Stimulated activated CD4-positive, alpha-beta T cell treated with anti-CD3 and anti-CD28 coated beads, Interleukin-1b, Interleukin-23, amount 100 ng/mL, for 48 hours (primary cell): ENCODE measurements around the gene C10orf62.
"Not testable (repeated sequence)": the region's sequence is repeated elsewhere in the genome, so short reads cannot be mapped to it uniquely, and the experiment has no call there.

Experiments
- DNase-seq: peaks from one replicate; pipeline ENCODE4 v3.0.0-alpha.2; 2020

The C10orf62 gene

DNA sequence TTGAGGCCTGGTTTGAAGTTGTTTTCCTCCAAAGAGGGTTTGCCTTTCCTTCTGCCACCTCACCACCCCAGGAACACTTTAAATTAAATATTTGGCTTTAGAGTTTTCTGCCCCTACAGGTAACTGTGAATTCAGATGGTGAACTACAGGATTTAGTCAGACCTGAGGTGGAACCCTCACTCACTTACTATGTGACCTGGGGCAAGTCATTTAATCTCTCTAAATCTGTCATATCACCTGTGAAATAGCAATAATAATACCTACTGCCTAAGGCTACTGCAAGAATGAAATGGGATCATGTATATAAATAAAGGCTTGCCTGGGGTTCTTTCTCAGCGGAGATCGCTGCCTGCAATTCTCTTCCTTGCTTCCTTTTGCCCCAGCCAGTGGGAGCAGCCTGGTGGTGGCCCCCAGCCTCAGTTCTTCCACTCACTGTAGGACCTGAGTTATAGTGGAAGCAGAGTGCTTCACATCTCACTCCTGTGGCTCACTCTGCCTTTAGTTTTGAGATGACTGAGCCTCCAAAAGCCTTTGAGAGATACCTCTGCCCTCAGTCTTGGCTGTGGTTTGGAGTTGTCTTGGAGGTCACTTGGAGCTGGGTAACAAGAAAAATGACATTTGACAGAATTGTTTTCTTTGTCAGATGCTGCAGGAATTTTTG, 23.1 kb upstream of the C10orf62 start:
- DNase-seq = peak; percentile 24

DNA sequence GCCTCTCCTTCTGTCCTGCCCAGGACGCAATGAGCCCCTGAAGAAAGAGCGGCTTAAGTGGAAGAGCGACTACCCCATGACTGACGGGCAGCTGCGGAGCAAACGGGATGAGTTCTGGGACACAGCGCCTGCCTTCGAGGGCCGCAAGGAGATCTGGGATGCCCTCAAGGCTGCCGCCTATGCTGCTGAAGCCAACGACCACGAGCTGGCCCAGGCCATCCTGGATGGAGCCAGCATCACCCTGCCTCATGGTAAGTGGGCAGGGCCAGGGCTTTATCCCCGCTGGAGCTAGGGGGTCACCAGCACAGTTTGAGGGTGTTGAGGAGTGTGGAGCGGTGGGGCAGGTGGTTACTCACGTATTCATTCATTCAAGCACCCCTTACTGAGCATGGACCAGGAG, 21.6 kb upstream of the C10orf62 start:
- no peak for DNase-seq

DNA sequence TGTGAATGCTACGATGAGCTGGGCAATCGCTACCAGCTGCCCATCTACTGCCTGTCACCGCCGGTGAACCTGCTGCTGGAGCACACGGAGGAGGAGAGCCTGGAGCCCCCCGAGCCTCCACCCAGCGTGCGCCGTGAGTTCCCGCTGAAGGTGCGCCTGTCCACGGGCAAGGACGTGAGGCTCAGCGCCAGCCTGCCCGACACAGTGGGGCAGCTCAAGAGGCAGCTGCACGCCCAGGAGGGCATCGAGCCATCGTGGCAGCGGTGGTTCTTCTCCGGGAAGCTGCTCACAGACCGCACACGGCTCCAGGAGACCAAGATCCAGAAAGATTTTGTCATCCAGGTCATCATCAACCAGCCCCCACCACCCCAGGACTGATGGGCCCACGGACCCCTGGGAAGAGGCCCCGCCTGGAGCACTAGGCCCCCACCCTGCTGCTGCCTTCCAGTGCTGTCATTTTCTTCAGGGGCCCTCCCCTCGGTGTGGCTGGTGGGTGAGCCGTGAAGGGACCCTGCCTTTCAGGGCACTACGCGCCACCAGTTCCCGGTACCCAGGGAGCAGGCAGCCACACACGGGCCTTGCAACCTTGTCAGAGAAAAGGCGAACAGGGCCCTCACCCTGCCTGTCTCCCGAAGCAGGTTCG, 19.3 kb upstream of the C10orf62 start:
- no peak for DNase-seq

DNA sequence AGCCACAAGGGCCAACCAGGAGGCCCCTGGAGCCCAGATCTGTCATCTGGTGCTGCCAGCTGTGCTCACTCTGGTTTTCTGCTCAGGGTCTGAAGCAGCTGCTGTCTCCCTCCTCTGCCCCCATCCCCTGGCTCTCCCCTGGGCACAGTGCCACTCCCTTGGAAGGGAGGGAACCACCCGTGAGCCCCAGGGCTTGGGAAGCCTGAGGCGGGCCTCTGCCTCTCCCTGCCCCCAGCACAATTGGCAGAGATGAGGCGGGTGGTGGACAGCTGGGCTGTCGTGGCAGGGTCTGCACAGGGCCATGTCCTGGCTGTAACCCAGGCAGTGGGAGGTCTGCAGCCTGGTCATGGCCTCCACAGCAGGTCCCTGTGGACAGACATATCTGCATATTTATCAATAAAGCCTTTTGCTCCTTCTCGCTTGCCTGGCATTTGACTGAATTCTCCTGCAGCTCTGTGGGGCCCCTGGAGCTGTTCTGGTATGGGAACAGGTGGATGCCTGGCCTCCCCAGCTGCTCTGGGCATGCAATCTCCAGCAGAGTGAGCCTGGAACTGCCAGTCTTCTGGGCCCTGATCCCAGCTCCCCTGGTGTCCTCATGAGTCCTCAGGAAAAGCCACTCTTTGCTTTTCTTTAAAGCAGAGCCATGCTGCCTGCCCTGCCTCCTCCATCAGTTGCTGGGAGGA, 18.6 kb upstream of the C10orf62 start:
- DNase-seq = no peak

DNA sequence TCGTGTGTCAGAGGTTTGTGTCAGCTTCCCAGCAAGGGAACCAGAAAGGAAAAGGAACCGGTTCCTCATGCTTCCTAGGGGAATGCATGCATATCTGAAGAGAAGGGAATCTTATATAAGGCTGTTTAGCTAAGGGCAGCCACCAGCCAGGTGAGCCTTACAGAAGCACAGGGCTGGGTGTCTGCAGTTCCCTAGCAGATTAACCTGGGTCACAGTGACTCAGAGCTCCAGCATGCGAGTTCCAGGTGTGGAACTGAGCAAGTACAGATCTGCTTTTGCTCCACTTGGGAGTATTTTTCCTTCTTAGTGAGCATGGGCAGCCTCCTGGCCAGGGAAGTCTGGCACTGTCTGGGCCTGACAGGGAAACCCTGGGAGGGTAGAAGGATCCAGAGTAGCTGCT, 17.9 kb upstream of the C10orf62 start:
- DNase-seq = no peak

DNA sequence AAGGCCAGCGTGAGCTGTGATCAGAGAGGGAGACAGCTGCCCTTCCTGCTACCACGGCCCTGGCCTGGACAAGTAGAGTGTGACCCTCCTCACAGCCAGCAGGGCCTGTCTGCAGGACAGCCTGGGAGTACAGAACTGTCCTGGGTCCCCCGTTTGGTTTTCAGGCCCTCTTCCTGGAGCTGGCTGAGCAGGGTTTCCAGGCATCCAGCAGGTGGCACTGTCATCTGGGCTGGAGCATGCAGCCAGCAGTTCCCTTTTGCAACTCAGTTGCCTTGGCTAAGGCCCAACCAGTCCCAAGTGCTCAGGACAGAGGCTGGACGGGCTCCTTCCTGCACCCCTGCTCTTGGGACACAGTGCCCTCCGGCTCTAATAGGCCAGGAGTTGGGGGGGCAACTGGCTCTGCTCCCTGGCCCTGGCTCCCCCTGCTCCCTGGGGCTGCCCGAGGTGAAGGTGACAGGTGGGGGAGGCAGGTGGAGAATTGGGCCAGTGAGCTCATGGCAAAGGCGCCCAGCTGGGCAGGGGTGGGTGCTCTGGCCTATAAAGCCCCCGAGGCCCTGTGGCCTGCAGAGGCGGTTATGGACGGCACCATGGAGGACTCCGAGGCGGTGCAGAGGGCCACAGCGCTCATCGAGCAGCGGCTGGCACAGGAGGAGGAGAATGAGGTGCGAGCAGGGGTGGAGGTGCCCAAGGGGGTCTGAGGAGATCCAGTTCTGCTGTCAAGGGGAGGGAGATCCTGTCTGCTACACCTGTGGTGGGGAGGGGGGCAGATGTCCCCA, 17.1 kb upstream of the C10orf62 start, which contains the start of gene ANKRD2:
Gene ANKRD2 (plus strand): TSS at position 566 of the 776 bp plus-strand sequence. CDS start 10 bp downstream, at position 576.
- peak; percentile 60 for DNase-seq

DNA sequence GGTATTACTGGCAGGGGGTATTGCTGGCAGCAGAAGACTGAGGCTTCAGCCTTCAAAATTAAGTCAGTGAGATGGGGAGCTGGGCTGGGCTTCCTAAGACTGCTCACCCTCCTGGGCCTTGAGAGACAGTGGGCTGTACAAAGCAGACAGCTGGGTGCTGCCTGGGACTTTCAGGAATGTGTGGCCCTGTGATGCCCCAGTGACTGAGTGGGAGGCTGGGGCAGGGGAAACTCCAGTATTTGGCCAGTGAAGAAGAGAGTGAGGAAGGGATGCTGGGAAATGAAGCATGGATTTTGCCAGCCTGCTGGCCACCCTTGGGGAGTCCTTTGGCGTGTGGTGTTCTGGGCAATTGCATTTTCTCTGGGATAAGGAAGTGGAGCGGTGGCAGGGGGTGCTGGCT, 16.5 kb upstream of the C10orf62 start:
- no peak for DNase-seq

DNA sequence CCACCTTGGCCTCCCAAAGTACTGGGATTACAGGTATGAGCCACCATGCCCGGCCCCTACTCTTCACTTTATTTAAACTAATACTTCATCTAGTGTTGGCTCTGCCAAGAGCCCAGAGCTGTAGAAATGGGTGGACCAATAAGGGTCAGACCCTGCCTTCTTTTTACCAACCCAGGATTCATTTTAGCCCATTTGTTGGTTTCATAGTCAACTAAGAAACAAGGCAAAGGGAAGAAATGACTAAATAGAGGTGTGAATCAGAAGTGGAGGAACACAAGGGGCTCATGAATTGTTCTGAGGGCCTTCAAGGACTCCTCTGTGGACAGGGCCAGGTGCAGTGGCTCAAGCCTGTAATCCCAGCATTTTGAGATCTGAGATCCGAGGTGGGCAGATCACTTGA, 15.8 kb upstream of the C10orf62 start:
- no peak for DNase-seq

DNA sequence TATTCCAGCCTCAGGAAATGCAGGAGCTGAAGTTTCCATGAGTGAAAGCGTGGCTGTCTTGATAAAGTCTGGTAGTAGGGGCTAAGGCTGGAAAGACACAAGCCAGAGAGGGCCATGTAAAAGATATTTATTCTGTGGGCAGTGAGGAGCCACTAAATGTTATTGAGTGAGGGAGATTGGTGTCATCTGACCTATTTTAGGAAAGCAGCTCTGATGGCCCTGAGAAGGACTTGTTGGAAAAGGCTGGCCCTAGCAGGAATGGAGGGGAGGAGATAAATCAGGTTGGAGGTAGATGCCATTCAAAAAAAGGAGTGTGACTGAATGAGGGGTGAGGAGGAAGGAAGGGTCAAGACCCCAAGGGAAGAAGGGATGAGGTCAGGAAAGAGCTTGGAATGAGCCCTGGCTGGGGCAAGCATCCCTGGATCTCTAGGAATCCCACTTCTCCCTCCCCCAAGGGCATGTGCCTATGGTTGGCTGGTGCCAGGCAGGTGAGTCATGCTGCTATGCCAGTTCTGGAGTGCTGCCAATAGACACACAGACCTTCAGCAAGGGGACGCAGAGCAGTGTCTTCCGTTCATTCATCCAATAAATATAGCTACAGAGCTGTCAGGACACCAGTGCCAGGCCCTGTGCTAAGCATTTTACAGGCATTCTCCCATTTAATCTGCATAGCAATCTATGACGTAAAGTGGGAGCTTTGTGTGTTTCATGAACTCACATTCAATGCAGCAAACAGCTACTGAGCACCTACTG, 15.0 kb upstream of the C10orf62 start:
- no peak for DNase-seq

DNA sequence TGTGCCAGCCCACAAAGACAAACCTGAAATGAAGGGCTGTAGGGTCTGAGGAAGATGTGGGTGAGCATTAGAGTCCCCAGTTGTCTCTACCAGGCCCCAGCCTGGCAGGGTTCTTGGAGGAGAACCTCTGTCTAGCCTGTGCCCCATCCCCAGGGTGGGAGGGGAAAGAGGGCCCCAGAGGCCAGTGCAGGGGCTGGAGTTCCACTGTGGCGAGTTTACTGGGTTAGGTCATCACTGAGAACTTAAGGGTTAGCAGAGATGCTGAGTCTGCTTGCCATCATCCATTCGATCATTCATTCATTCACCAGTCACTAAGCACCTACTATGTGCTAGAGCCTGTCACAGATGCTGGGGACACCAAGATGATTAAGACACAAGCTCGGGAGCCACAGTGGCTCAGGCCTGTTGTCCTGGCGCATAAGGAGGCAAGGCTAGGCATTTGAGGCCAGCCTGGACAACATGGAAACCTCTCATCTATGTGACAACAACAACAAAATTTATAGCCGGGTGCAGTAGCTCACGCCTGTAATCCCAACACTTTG, 14.3 kb upstream of the C10orf62 start:
- DNase-seq = no peak

DNA sequence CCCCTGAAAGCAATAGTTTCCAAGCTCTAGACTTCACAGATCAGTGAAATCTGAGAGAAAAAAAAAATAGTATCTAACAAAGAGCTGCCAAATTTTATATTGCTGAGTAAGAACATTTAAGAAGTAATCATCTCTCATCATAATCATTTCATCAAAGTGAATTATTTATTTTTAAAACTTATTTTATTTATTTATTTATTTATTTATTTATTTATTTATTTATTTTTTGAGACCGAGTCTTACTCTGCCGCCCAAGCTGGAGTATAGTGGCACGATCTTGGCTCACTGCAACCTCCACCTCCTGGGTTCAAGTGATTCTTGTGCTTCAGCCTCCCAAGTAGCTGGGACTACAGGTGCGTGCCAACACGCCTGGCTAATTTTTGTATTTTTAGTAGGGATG, 13.0 kb upstream of the C10orf62 start:
- DNase-seq = not testable (repeated sequence)

DNA sequence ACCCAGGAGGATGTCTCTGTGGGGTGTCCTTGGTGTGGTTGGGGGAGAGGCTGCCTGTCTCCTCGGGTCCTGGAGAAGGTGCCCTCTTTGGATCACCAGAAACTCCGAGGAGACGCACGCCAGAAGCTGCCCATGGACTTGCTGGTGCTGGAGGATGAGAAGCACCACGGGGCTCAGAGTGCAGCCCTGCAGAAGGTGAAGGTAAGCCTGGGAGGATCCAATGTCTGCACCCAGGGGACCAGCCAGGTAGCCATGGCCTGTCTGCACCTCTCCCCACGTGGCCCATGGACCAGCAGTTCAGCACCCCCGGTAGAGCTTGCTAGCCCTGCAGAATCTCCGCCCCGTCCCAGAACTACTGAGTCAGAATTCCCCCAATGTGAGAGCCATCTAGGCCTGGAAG, 11.8 kb upstream of the C10orf62 start:
- DNase-seq = no peak

DNA sequence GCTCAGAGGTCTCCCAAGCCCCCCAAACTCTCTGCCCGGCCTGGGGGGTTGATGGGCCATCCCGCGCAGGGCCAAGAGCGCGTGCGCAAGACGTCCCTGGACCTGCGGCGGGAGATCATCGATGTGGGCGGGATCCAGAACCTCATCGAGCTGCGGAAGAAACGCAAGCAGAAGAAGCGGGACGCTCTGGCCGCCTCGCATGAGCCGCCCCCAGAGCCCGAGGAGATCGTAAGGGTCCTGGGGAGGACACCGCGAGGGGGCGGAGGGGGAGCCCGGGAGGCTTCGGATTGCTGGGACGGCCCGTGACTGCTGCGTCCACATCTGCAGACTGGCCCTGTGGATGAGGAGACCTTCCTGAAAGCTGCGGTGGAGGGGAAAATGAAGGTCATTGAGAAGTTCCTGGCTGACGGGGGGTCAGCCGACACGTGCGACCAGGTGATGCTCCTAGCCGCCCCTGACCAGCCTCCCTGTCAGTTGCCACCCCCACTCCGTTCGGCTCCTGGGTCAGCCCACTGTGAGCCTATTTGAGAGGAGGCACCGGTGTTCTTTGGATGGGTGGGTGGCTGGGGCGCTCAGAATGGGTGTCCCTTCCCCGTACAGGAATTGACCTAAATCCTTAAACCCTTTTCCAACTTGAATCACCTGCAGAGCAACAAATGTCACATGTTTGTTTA, 11.2 kb upstream of the C10orf62 start:
- DNase-seq = no peak

DNA sequence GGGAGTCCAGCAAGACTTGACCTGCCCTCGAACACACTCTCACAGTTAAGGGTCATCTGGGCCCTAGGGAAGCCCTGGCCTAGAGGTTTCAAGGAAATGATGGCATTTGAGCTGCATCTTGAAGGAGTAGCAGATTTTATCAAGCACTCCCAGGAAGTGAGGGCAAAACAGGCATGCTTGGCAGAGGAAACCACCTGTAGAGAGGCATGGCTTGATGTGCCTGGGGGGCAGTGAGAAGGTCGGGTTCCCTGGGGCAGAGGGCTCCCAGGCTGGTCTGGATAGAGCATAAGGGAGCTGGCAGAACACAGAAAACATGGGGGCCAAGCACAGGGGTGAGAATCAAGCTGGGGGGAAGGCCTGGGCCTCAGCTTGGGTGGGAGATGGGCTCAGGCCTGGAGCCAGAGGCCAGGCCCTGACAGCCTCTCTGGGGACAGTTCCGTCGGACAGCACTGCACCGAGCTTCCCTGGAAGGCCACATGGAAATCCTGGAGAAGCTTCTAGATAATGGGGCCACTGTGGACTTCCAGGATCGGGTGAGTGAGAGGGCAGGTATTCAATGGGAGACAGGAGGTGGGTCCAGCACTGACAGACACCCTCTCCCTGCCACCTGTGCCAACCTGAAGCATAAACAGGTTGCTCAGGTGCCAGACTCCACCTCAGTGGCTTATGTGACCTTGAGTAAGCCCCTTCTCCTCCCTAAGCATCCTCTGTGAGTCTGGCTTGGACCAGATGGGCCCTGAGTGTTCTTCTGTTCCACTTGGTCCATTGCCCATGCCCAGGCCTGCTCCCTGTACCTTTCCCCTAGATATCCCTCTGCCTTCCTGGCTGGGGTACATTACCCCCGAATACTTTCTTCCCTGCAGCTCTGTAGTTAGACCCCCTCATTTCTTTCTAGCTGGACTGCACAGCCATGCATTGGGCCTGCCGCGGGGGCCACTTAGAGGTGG, 8.8 kb upstream of the C10orf62 start:
- no peak for DNase-seq

DNA sequence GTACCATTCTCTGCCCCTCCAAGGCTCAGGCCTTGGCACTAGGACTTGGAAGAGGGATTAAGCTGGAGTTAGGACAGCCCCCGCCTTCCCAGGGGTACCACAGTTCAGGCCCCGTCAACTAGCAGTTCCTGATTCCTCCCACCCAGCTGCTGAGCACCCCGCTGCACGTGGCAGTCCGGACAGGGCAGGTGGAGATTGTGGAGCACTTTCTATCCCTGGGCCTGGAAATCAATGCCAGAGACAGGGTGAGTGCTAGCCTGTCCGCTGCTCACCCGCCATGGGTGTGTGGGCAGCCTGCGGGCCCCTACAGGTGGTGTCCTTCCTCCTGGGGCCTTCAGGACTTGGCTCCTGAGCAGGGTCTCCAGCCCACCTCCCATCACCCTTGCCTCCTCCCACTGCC, 7.4 kb upstream of the C10orf62 start:
- DNase-seq = no peak

DNA sequence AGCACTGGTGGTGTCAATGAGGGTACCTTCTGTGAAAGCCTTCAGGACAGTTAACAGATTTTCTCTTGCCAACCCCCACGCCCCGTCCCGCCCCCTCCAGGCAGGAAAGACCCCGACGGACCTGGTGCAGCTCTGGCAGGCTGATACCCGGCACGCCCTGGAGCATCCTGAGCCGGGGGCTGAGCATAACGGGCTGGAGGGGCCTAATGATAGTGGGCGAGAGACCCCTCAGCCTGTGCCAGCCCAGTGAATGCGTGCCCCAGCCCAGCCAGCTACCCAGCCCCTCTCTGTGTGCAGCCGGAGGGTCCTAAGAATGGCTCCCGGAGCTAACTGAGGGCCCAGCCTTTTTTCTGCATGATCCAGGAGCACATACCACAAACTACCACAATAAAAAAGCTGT, 6.0 kb upstream of the C10orf62 start:
- DNase-seq = no peak

DNA sequence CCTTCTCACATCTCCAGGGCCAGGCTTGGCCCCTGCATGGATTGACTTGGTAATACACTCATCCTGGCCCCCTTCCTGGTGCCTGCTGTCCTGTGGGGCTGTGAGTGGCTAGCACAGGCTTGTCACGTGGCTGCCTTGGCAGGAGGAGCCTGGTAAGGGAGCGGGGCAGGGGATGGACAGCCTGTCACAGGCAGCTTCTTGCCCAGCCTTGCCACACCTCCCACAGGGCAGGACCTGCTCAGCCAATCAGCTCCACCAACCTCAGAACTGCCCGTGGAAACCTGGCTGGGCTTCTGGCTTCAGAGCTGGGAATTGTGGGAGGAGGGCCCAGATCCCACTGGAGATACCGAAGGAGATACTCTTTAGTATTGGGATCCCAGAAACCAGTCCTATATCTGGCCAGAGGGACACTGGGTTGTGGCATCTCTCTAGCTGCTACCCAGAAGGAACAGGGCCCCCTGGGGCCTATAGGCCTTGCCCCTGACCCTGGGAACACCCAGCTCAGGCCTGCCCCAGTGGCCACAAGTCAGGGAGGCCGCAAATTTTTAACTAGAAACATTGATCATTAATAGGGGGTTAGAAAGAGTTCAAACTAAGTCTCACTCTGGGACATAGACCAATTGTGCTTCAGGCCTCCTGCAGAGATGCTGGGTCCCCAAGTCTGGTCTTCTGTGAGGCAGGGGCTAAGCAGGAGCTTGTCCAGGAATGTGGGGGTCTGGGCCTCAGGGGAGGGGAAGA, 5.3 kb upstream of the C10orf62 start, which contains the start of gene HOGA1:
Gene HOGA1 (plus strand): TSS at position 330 of the 738 bp plus-strand sequence. CDS start 315 bp downstream, at position 645.
- no peak for DNase-seq

DNA sequence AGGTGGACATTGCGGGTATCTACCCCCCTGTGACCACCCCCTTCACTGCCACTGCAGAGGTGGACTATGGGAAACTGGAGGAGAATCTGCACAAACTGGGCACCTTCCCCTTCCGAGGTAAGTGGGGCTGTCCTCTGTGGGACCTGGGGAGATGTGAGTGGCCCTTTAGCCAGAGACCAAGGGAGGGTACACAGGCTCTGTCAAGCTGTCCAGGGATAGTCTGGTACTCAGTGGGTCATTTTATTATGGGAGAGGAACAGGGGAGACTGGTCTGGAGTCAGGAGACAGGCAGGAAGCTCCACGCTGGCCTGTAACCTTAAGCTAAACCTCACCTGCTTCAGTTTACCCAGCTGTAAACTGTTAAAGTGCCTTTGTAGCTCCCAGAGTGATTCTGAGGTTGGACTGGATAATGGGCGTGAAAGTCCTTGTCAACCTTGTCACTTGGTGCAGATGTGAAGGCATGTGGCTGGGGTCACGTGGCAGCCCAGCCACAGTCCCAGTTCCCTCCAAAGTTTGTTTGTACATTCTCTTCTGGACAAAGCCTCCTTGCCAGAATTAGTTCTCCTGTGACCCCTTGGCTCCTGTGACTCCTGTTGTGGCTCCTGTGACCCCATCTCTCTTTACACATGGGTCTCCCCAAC, 4.6 kb upstream of the C10orf62 start:
- no peak for DNase-seq

DNA sequence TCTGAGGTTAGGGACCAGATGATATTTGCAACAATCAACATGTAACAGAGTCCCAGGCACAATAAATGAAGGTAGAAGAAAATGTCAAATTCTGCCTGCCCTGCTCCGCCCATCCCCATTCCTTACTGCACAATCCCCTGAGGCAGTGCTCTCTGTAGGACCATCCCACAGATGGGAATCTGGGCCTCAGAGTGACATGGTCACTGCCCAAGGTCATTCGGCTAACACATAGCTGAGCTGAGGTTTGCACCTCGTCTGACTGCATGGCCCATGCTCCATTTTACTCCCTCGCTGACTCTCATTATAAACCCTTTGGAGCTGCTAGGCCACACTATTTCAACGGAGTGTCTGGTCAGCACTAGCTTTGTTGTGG, 4.1 kb upstream of the C10orf62 start:
- DNase-seq = no peak
